ENCODE results near the gene GAPVD1. TPM values are rescaled to one million over a fixed set of nuclear protein-coding genes. Genes with fewer than 3 reads are reported as not detected.
A peak's percentile ranks its signal among the peaks of the same experiment; 100 is the strongest.
"Not testable (repeated sequence)": the region's sequence is repeated elsewhere in the genome, so short reads cannot be mapped to it uniquely, and the experiment has no call there.

Gene GAPVD1
- polyA plus RNA-seq, 3 donors, result 4.5 to 14.3 (median 6.2) TPM

DNA sequence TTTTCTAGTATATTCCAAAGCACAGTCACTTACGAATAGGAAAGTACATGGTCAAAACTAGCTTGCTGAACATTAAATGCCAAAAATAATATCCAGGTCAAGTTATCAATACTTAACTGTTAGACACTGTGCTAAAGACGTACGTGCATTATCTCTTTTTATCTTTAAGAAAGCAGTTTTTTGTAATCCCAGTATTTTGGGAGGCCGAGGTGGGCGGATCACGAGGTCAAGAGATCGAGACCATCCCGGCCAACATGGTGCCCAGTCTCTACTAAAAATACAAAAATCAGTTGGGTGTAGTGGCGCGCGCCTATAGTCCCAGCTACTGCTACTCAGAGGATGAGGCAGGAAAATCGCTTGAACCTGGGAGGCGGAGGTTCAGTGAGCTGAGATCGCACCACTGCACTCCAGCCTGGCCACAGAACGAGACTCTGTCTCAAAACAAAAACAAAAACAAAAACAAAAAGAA lies 17.8 kb upstream of the GAPVD1 start:
- no peak overlapping the region for H3K27ac ChIP-seq (ENCODE audit: low read depth, low read length)
- WGBS, 3 donors, result 93 to 95% (median 94%) methylated on average over 15 of the region's 15 CpGs

DNA sequence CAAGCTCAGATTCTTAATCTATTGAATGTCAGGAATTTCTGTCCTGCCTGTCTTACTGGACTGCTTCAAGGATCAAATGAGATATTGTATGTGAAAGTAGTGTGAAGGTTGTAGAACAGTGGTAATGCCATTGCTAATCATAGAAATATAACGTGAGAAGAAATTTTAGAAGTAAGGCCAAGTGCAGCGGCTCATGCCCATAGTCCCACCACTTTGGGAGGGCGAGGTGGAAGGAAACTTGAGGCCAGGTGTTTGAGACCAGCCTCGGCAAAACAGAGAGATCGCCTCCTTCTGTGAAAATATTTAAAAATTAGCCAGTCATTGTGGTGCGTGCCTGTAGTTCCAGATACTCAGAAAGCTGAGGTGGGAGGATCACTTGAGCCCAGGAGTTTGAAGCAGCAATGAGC lies 15.4 kb upstream of the GAPVD1 start:
- 71 to 92% (median 81%) methylated on average over 6 of the region's 6 CpGs for WGBS, 3 donors
- H3K27ac ChIP-seq (ENCODE audit: low read depth, low read length), result no peak overlapping the region

- no peak overlapping the region for H3K27ac ChIP-seq (ENCODE audit: low read depth, low read length)
Observed at GRCh38 chr9:125254231-125254630, 7.4 kb upstream of the GAPVD1 start.

DNA sequence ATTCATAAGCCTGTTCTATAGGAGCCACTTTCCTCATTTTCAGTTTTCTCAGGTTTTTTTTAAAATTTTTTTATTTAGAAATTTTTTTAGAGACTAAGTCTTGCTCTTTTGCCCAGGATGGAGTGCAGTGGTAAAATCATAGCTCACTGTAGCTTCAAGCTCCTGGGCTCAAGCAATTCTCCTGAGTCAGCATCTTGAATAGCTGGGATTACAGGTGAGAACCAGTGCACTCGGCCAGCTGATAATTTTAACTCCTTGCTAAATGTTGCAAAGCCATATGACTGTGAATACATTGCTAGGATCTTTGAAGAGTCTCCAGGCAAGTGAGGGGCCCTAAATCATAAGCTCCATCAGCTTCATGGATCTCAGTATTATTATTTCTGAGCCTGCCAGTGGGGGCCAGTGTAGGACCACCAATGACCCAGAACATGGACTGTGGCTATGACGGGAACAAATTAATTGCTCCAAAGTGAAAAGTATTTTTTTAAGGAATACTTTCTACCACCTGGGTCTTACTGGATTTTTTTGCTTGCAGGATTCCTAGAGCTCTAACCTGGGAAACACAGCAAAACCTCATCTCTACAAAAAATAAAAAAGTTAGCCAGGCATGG lies 5.7 kb upstream of the GAPVD1 start:
- H3K27ac ChIP-seq (ENCODE audit: low read depth, low read length), result no peak overlapping the region
- 27 to 40% (median 39%) methylated on average over 2 of the region's 2 CpGs for WGBS, 3 donors

GRCh38 chr9:125258160-125258785 lies 3.4 kb upstream of the GAPVD1 start:
- 86 to 96% (median 88%) methylated on average over 6 of the region's 6 CpGs for WGBS, 3 donors
- no peak overlapping the region for H3K27ac ChIP-seq (ENCODE audit: low read depth, low read length)

DNA sequence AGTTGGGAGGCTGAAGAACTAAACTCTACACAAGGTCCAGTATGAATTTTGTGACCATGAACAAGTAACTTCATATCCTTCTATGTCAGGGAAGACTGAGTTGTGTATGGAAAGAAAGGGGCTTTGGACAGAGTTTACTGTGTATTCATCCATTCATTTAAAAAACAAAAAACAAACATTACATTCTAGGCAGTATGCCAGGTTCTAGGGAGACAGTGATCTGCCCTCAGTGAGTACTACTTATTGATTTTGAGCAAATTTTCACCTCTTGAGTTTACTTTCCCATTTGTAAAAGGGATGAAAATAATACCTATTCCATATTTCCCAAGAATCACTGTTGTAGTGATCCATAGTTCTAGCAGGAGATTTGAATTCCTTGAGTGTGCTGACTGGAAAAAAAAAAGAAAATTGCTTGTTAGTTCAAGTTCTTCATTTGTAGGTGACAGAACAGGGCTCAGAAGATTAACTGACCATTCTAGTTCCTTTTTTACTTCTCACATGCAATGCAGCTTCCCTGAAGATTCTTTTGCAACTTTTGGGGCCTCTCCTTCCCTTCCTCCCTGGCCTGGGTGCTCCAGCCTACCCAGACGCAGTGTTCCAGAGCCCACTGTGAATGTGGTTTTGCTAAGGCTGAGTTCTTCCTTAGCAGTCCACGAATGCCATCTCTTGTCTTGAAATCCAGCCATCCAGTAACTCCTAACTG lies 2.6 kb upstream of the GAPVD1 start:
- H3K27ac ChIP-seq (ENCODE audit: low read depth, low read length), result no peak overlapping the region
- 42 to 80% (median 53%) methylated on average over 2 of the region's 2 CpGs for WGBS, 3 donors

- no peak overlapping the region for H3K27ac ChIP-seq (ENCODE audit: low read depth, low read length)
Observed at GRCh38 chr9:125260561-125260960, 1.1 kb upstream of the GAPVD1 start.

GRCh38 chr9:125262294-125262991 lies 817 bp downstream of the GAPVD1 start:
- H3K27ac ChIP-seq (ENCODE audit: low read depth, low read length), result no peak overlapping the region
- WGBS, 3 donors, result 14 to 26% (median 21%) methylated on average over 11 of the region's 11 CpGs

DNA sequence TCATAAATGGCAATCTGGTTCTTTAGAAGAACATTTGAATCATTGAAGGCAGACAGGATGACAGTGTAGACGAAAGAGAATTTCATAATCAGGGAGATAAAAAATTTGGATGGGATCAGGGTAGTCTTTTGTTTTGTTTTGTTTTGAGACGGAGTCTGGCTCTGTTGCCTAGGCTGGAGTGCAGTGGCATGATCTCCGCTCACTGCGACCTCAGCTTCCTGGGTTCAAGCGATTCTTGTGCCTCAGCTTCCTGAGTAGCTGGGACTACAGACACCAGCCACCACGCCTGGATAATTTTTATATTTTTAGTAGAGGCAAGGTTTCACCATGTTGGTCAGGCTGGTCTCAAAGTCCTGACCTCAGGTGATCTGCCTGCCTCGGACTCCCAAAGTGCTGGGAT lies 2.4 kb downstream of the GAPVD1 start:
- H3K27ac ChIP-seq (ENCODE audit: low read depth, low read length), result not testable (repeated sequence)
- 74 to 78% (median 76%) methylated on average over 7 of the region's 7 CpGs for WGBS, 3 donors

DNA sequence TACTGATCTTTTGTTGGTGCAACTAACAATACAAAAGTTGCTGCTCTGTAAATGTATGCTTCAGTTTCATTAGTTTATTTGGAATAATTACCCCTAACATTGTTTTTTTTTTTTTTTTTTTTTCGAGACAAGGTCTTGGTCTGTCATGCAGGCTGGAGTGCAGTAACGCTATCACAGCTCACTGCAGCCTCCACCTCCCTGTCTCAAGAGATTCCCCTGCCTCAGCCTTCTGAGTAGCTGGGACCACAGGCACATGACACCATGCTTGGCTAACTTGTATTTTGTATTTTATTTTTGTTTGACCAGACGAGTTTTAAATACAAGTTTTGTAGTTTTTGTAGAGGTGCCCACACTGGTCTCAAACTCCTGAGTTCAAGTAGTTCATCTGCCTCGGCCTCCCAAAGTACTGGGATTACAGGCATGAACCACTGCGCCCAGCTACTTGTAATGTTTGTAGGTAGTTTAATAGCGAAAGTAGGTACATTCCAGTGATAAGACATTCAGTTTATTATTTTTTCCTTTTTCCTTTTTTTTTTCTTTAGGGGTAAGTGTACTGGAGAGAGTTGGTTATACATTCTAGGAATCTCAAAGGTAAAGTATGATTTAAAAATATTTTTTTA lies 6.9 kb downstream of the GAPVD1 start:
- WGBS, 3 donors, result 64 to 79% (median 65%) methylated on average over 6 of the region's 6 CpGs
- no peak overlapping the region for H3K27ac ChIP-seq (ENCODE audit: low read depth, low read length)

- WGBS, 3 donors, result 94 to 100% (median 94%) methylated on average over 1 of the region's 1 CpG
- H3K27ac ChIP-seq (ENCODE audit: low read depth, low read length), result no peak overlapping the region
Observed at GRCh38 chr9:125269014-125269397, 7.4 kb downstream of the GAPVD1 start.

- WGBS, 3 donors, result 76 to 82% (median 82%) methylated on average over 5 of the region's 5 CpGs
- no peak overlapping the region for H3K27ac ChIP-seq (ENCODE audit: low read depth, low read length)
Observed at GRCh38 chr9:125271081-125271480, 9.5 kb downstream of the GAPVD1 start.

DNA sequence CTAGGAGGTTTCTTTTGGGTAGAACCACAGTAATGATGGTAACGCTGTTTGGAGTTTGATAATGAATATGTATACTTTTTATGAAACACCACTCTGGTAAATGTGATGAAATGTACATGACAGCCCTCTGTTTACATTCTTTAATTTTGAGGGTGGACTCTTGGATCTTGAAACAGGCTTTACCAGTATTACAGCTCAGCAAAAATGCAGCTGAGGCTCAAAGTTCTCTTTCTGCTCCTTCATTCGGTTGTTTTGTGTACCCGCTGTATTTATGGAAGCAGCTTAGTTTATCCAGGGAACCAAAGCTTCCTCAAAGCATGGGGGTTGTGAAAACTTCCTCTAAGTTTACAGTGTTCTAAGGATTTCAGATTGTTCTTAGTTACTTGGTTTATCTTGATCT lies 11.1 kb downstream of the GAPVD1 start:
- WGBS, 3 donors, result 46 to 59% (median 58%) methylated on average over 3 of the region's 3 CpGs
- no peak overlapping the region for H3K27ac ChIP-seq (ENCODE audit: low read depth, low read length)

DNA sequence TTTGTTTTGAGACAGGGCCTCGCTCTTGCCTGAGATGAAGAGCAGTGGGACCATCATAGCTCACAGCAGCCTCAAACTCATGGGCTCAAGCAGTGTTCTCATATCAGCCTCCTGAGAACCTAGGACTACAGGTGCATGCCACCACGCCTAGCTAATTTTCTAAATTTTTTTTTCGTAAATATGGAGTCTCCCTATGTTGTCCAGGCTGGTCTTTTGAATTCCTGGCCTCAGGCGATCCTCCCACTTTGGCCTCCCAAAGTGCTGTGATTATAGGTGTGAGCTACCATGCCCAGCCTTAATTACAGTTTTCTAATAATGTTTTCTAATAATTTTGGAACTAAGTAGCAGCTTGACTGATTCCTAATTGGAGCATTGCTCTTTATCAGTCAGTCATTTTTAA lies 15.1 kb downstream of the GAPVD1 start:
- 95 to 97% (median 95%) methylated on average over 4 of the region's 4 CpGs for WGBS, 3 donors
- H3K27ac ChIP-seq (ENCODE audit: low read depth, low read length), result no peak overlapping the region

GRCh38 chr9:125277411-125277810 lies 15.8 kb downstream of the GAPVD1 start:
- H3K27ac ChIP-seq (ENCODE audit: low read depth, low read length), result no peak overlapping the region

- 65 to 67% (median 66%) methylated on average over 4 of the region's 4 CpGs for WGBS, 3 donors
- H3K27ac ChIP-seq (ENCODE audit: low read depth, low read length), result no peak overlapping the region
Observed at GRCh38 chr9:125280945-125281344, 19.3 kb downstream of the GAPVD1 start.

DNA sequence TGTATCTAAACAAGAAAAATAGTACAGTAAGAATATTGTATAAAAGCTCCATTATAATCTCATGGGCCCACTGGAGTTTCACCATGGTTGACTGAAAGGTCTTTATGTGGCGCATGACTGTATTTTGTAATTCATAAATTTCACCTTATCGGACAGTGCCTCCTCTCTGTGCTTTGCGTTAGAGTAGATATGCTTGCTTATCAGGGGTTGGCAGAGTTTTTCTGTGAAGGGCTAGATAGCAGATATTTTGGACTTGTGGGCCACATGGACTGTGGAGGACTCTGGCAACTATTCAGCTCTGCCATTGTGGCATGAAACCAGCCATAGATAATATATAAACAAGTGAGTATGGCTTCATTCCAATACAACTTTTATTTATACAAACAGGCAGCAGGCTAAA lies 23.2 kb downstream of the GAPVD1 start:
- WGBS, 3 donors, result 50 to 81% (median 78%) methylated on average over 3 of the region's 3 CpGs

GRCh38 chr9:125286935-125287433 lies 25.4 kb downstream of the GAPVD1 start:
- WGBS, 3 donors, result 91 to 94% (median 92%) methylated on average over 7 of the region's 7 CpGs
- H3K27ac ChIP-seq (ENCODE audit: low read depth, low read length), result not testable (repeated sequence)

More for the DNA sequence above, 23.2 kb downstream of the GAPVD1 start:
- H3K27ac ChIP-seq (ENCODE audit: low read depth, low read length), result no peak overlapping the region

GRCh38 chr9:125293134-125293533 lies 31.5 kb downstream of the GAPVD1 start:
- H3K27ac ChIP-seq (ENCODE audit: low read depth, low read length), result peak overlapping the region; percentile 24
